IPS-15b (cell line): Measurements from ENCODE around the gene NDUFB10.
A peak's percentile ranks its signal among the peaks of the same experiment; 100 is the strongest.
"Not testable (repeated sequence)": the region's sequence is repeated elsewhere in the genome, so short reads cannot be mapped to it uniquely, and the experiment has no call there.

Experiments used
- H3K27me3 ChIP-seq: one replicate; pipeline ENCODE4 v1.6.1; 2013; ENCODE audit warnings: low read length; ENCODE audit not compliant: control insufficient read depth, insufficient read depth
- H3K36me3 ChIP-seq: one replicate; pipeline ENCODE4 v1.6.1; 2013; ENCODE audit warnings: low read length; ENCODE audit not compliant: control insufficient read depth, insufficient read depth
- H3K4me1 ChIP-seq: one replicate; pipeline ENCODE4 v1.6.1; 2013; ENCODE audit warnings: mild to moderate bottlenecking, low read length; ENCODE audit not compliant: control insufficient read depth, insufficient read depth
- H3K4me3 ChIP-seq: one replicate; pipeline ENCODE4 v1.5.1; 2013; ENCODE audit warnings: low read depth, low read length
- H3K9ac ChIP-seq: one replicate; pipeline ENCODE4 v1.6.1; 2013; ENCODE audit warnings: low read depth, mild to moderate bottlenecking, low read length
- H3K9me3 ChIP-seq: one replicate; pipeline ENCODE4 v1.6.1; 2013; ENCODE audit warnings: mild to moderate bottlenecking, low read length; ENCODE audit not compliant: control insufficient read depth, insufficient read depth

NDUFB10 gene

GRCh38 chr16:1957434-1958142, 1.8 kb upstream of the NDUFB10 start:
- H3K4me3 ChIP-seq, H3K4me1 ChIP-seq, H3K9ac ChIP-seq, H3K36me3 ChIP-seq, H3K9me3 ChIP-seq, H3K27me3 ChIP-seq: not testable (repeated sequence)

GRCh38 chr16:1958143-1958491, 1.2 kb upstream of the NDUFB10 start:
- not testable (repeated sequence) for H3K27me3 ChIP-seq

GRCh38 chr16:1958715-1959268, 546 bp upstream of the NDUFB10 start:
- Histone ChIP-seq H3K27me3 (no peaks in the 10 kb centered on the region), H3K9me3 (no peaks in the 10 kb centered on the region), H3K9ac (no peak overlapping the region), H3K36me3 (peaks cover 22% of the 10 kb centered on the region), H3K4me3 (peak overlapping the region; percentile 93), H3K4me1 (peaks cover 4% of the 10 kb centered on the region)

More at GRCh38 chr16:1958143-1958491, 1.2 kb upstream of the NDUFB10 start:
- not testable (repeated sequence) for H3K4me1 ChIP-seq, H3K4me3 ChIP-seq, H3K9ac ChIP-seq, H3K9me3 ChIP-seq
- H3K36me3 ChIP-seq: peaks cover 15% of the 10 kb centered on the region

GRCh38 chr16:1960665-1961630, 1.6 kb downstream of the NDUFB10 start:
- H3K4me1 ChIP-seq: peaks cover 6% of the 10 kb centered on the region
- H3K27me3 ChIP-seq: no peaks in the 10 kb centered on the region
- peak overlapping the region; percentile 74 for H3K9ac ChIP-seq
- H3K36me3 ChIP-seq: peaks cover 27% of the 10 kb centered on the region
- peak overlapping the region; percentile 60 for H3K4me3 ChIP-seq
- H3K9me3 ChIP-seq: no peaks in the 10 kb centered on the region

GRCh38 chr16:1961651-1962067, 2.3 kb downstream of the NDUFB10 start:
- Histone ChIP-seq H3K4me3 (no peak overlapping the region), H3K27me3 (no peaks in the 10 kb centered on the region), H3K9me3 (no peaks in the 10 kb centered on the region), H3K9ac (no peak overlapping the region), H3K4me1 (peaks cover 6% of the 10 kb centered on the region), H3K36me3 (peaks cover 27% of the 10 kb centered on the region)

- peak overlapping the region; percentile 96 for H3K9ac ChIP-seq
- not testable (repeated sequence) for H3K27me3 ChIP-seq, H3K4me1 ChIP-seq, H3K9me3 ChIP-seq
- peak overlapping the region; percentile 30 for H3K4me3 ChIP-seq
- H3K36me3 ChIP-seq: peaks cover 27% of the 10 kb centered on the region
Measured at GRCh38 chr16:1962161-1963153, 3.1 kb downstream of the NDUFB10 start.

GRCh38 chr16:1963806-1964505, 4.6 kb downstream of the NDUFB10 start:
- Histone ChIP-seq H3K9me3 (no peaks in the 10 kb centered on the region), H3K36me3 (peaks cover 27% of the 10 kb centered on the region), H3K4me3 (peak overlapping the region; percentile 87), H3K4me1 (peaks cover 6% of the 10 kb centered on the region), H3K27me3 (no peaks in the 10 kb centered on the region), H3K9ac (peak overlapping the region; percentile 96)

GRCh38 chr16:1964506-1965395, 5.4 kb downstream of the NDUFB10 start, which contains the start of gene RPS2:
Gene RPS2, minus strand, starts transcription at chr16:1964826. Its CDS starts 201 bp downstream, at chr16:1964625.
- Histone ChIP-seq H3K4me1 (peaks cover 6% of the 10 kb centered on the region), H3K9ac (peak within 1 kb of the TSS; percentile 96), H3K27me3 (no peaks in the 10 kb centered on the region), H3K36me3 (peaks cover 27% of the 10 kb centered on the region), H3K4me3 (peak within 1 kb of the TSS; percentile 87), H3K9me3 (no peaks in the 10 kb centered on the region)

- H3K4me3 ChIP-seq: peak overlapping the region; percentile 87
- H3K4me1 ChIP-seq: peaks cover 6% of the 10 kb centered on the region
- peak overlapping the region; percentile 93 for H3K9ac ChIP-seq
- H3K9me3 ChIP-seq: no peaks in the 10 kb centered on the region
- no peaks in the 10 kb centered on the region for H3K27me3 ChIP-seq
- peaks cover 27% of the 10 kb centered on the region for H3K36me3 ChIP-seq
Measured at GRCh38 chr16:1965396-1966001, 6.2 kb downstream of the NDUFB10 start.
